HL-60/S4 treated with retinoic acid at 250 ng/mL for 4 days and 3 days (cell line): ENCODE results near the gene HSD17B3.
"Not testable (repeated sequence)": the region's sequence is repeated elsewhere in the genome, so short reads cannot be mapped to it uniquely, and the experiment has no call there.

Source experiments
- in situ Hi-C: fragments of 300-500 bp; cut with MboI; formaldehyde crosslinking; loops from 2 replicates; pipeline ENCODE4 v1.7.0; 2022; ENCODE audit warnings: low sequenced_read_pairs

The HSD17B3 gene

GRCh38 chr9:96203867-96204501 is 98.0 kb downstream of the HSD17B3 start:
- in situ Hi-C loops, result loop anchor here (25.0 kb wide), 3 partner anchors 467 to 1517 kb away; no protein-coding TSS in a partner anchor

- in situ Hi-C loops, result loop anchor here (25.0 kb wide), 3 partner anchors 466 to 1516 kb away; no protein-coding TSS in a partner anchor
These were observed 98.8 kb downstream of the HSD17B3 start for GRCh38 chr9:96202971-96203780.

DNA sequence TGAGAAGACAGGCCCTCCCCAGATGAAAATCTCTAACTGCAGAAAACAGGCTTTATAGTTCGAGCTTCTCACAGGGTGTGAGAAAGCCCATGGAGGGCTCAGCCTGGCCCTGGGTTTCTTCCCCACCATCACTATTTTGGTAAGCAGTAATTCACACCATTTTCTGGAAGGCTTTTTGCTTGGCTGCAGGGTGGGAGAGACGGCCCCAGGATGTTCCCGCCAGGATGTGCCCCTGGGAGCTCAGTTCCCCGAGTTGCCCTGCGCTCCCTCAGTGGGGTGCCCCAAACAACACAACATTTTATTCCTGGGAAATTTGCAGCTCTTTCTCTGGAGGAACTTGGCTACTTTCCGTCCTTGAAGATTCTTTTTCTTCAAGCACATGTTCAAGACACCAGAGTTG is 100.8 kb downstream of the HSD17B3 start:
- in situ Hi-C loops, result loop anchor here (25.0 kb wide), 3 partner anchors 464 to 1514 kb away; no protein-coding TSS in a partner anchor

DNA sequence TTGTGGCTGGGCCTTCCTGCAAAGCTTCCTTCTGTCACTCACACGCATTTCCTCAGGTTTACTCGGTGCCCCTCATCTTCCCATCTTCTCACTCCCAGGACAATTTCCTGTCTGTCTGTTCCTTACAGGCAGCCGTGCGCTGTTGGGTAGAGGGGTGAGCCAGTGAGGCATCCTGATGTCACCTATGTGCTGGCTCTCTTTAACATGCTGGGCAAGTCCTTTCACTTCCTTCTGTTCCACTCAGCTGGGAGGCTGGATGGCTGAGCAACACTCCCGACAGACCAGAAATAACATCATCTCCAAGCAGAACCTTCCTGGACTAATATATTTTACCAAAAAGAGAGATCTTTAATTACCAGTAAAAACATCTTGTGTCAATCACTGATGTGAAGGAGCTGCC is 103.0 kb downstream of the HSD17B3 start:
- in situ Hi-C loops, result no loop called here

DNA sequence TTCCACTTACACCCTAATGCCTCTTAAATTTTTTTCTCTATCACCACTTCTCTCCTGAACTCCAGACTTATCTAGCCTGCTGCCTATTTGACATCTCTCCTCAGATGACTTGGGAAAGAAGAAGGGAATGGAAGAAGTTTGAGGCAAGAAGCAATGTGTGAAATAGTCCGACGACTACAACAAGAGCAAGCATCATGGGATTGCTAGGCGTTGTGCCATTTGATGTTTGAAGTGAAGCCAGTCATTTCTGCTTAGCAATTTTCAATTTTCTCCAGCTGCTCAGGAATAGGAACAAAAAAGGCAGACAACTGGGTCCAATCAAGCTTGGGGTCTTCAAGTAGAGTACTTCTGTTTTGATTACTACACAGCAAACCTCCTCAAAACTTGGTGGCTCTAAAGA is 106.4 kb downstream of the HSD17B3 start:
- in situ Hi-C loops, result no loop called here

DNA sequence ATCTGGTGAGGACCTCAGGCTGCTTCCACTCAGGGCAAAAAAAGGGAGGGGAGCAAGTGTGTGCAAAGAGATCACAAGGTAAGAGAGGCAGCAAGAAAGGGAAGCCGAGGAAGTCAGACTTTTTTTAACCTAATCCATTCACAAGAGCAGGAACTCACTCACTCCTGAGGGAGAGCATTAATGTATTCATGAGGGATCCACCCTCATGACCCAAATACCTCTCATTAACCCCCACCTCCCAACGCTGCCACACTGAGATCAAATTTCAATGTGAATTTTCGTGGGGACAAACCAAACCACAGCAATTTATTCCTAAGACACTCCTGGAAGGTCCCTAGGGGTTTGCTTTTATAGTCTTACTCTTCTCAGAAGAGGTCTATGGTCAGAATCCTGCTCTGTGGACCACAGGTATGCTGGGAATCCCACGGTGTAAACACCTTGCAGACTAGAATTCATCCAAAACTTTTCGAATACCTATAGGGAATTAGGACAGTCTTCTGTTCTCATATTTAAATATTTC is 108.7 kb downstream of the HSD17B3 start:
- in situ Hi-C loops, result no loop called here

- in situ Hi-C loops, result no loop called here
These were observed 109.3 kb downstream of the HSD17B3 start for GRCh38 chr9:96192710-96193109.

DNA sequence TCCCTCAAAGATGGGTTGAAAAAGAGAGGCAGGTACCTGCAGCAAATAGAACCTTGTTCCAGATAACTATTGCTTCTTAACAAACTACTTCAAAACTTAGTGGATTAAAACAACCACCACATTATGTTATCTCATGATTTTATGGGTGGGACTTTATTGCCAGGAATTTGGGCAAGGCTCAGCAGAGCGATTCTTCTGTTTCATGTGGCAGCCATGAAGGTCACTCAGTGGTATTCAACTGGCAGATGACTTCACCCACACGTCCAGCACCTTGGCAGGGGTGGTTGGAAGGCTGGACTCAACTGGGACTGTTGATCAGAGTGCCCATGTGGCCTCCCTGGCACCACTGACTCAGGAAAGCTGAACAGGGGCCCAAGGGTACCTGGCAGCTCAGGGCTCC is 112.0 kb downstream of the HSD17B3 start:
- in situ Hi-C loops, result no loop called here

DNA sequence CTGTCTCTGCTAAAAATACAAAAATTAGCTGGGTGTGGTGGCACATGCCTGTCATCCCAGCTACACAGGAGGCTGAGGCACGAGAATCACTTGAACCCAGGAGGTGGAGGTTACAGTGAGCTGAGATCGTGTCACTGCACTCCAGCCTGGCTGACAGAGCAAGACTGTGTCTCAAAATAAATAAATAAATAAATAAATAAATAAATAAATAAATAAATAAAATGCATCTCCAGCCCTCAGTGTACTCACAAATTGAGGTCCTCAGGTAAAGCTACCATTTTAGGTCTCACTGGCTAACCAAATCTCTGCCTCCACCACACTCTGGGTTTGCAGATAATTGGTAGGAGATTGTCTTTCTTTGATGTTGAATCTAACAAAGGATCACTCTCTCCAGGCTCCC is 112.4 kb downstream of the HSD17B3 start:
- in situ Hi-C loops, result not testable (repeated sequence)

DNA sequence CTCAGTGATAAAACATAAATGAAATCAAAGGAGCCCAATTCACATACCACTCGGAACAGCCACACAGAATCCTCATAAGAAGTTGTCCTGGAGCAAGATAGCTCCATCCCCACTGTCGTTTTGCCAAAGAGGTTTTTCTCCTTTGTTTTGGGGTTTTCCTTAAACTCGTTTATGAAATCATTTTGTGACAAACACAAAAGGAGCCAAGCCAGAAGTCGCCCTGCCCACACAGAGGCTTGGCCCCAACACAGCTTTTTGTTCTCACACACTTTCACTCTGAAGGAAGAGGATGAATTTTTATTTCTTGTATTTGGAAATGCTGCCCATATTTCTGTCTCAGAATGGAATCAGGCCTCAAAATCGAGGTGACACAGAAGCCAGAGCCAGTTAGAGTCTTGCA is 113.4 kb downstream of the HSD17B3 start:
- in situ Hi-C loops, result no loop called here

GRCh38 chr9:96187151-96187555 is 114.8 kb downstream of the HSD17B3 start:
- in situ Hi-C loops, result no loop called here

- in situ Hi-C loops, result no loop called here
These were observed 115.4 kb downstream of the HSD17B3 start for GRCh38 chr9:96186591-96187011.

GRCh38 chr9:96185518-96186156 is 116.3 kb downstream of the HSD17B3 start:
- in situ Hi-C loops, result no loop called here
